ENCODE measurements around the gene PTPN3.

- no peak for TF ChIP-seq POLR2A (IDR thresholded peaks at IDR 0.05; ENCODE audit: low read length)
- no peak for TF ChIP-seq GATA1 (IDR thresholded peaks at IDR 0.05; ENCODE audit: low read depth, low read length)
Measured at GRCh38 chr9:109506097-109506712, 8.1 kb upstream of the PTPN3 start.

Data from erythroblast (primary cell).